Fibroblast of skin of right biceps (primary cell): ENCODE data around the gene LDLRAP1.
A peak's percentile ranks its signal among the peaks of the same experiment; 100 is the strongest.
"Not testable (repeated sequence)": the region's sequence is repeated elsewhere in the genome, so short reads cannot be mapped to it uniquely, and the experiment has no call there.

Experiments
- DNase-seq: peaks from one replicate; pipeline ENCODE4 v3.0.0-alpha.2; 2013

LDLRAP1 gene, protein sequence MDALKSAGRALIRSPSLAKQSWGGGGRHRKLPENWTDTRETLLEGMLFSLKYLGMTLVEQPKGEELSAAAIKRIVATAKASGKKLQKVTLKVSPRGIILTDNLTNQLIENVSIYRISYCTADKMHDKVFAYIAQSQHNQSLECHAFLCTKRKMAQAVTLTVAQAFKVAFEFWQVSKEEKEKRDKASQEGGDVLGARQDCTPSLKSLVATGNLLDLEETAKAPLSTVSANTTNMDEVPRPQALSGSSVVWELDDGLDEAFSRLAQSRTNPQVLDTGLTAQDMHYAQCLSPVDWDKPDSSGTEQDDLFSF

DNA sequence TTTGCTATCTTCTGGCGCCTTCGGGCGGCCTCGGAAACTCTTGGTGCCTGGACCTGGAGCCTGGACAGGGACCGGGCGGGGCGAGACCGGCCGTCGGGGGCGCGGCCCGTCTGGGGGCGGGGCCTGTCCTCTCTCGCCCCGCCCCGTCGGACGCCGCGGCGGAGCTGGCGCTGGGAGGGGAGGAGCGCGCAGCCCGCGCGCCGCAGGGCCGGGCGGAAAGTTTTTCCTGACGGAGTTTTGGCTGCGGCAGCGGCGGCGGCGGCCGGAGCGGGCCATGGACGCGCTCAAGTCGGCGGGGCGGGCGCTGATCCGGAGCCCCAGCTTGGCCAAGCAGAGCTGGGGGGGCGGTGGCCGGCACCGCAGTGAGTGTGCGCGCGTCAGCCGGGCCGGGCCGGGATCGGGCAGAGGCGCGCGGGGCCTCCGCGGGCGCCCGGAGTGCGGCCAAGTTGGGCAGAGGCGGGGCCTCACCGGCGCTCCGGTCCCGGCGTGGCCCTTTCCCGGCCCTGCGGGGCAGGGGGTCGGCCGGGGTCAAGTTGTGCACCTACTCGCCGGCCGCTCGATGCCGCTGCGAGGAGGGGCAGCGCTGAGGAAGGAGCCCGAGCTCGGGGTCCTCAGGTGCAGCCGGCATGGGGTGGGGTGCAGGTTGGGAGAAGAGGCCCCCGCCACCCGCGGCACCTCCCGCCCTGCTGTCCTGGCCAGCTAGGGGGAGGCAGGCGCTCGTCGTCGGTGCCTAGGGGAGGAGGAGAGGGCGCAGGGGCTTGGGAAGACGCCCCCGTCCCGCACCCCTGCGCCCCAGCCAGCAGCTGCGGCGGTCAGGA lies at the start of gene LDLRAP1:
TSS of gene LDLRAP1 (plus strand) at position 182 of the 818 bp plus-strand sequence. CDS start at position 275, 93 bp downstream.
- peak; percentile 77 for DNase-seq

DNA sequence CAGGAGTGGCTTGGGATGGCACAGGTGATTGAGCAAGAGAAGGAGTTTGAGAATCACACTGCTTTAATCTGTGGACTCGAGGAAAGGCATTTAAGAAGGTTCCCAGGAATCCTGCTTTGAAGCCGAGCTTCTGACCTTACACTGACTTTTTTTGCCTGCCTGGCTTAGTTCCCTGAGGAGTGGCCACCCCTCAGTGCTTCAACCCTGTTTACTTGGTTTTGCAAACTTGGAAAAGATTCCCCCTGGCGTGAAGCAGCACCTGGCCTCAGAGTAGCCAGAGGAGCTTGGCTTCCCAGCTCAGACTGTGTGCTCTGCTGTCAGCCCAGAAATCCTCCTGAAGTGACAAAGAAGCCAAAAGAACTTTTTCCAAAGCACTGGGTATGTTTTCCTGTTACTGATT lies 48.5 kb upstream of the LDLRAP1 start:
- DNase-seq: no peak

DNA sequence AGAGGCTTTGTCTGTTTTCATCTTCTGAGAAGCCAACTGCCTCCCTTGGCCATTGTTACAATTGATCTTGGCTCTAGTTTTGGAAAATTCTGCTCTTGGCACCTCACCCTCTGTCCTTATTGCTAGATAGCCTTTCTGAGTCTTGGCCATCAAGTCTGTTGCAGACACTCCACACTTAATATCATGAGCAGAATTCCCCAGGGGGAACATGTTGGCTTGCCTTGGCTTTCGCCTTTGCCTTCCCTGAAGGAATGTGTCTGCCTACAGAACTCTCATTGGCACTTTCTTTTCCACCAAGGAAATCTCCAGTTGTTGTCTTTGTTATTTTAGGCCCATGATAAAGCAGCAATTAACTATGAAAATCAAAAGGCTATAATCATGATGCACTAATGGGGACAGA lies 42.7 kb upstream of the LDLRAP1 start:
- peak; percentile 53 for DNase-seq

DNA sequence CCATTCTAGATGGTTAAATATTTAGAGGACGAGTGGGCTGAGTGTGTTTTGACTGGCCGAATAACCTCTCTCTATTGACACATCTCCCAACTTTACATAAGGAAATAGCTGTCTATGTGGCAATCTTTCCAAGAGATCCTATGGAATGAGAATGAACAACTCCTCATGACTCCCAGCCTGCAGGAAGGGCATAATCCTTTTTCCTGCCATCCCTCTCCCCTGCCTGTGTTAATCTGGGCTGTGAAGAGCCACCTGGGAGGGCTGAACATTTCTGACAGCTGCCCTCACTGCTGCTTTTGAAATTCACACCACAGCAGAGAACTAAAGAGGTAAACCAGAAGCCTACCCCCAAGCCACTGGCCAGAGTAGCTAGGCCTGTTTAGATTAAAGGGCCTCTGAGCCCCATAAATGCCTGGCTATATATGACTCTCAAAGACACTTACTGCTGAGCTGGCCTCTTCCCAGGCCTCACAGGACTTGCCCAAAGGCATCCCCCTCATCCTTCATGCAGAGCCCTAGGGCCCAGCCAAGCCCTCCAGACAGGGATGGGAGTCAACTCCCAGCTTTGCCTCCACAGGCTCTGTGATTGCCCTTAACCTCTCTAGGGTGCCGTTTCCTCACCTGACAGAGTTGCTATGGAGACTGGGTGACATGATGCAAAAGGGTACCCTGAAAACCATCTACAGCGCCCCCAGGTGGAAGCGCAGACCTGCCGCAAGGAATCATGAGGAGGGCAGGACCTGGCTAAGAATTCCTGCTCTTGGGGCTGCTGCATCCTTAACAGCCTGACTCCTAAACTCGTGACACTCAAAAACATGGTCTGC lies 42.0 kb upstream of the LDLRAP1 start:
- peak; percentile 94 for DNase-seq

DNA sequence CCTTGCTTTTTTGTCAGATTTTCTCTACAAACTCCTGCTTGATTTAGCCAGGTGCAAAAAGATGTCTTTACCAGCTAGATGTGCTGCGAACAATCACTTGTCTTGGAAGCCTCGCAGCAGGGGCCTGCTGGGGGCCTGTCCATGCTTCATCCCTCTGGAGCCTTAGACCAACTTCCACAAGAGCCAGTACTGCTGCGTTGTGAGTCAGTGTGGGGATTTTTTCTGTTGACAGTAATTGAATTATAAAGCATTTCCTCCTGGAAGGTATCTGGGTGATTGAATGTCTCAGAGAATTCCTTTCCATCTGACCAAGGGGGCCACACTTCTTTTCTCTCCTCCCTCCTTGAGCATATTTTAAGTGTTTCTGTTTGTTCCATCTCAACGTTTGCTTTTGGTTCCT lies 40.4 kb upstream of the LDLRAP1 start:
- DNase-seq: peak; percentile 89

DNA sequence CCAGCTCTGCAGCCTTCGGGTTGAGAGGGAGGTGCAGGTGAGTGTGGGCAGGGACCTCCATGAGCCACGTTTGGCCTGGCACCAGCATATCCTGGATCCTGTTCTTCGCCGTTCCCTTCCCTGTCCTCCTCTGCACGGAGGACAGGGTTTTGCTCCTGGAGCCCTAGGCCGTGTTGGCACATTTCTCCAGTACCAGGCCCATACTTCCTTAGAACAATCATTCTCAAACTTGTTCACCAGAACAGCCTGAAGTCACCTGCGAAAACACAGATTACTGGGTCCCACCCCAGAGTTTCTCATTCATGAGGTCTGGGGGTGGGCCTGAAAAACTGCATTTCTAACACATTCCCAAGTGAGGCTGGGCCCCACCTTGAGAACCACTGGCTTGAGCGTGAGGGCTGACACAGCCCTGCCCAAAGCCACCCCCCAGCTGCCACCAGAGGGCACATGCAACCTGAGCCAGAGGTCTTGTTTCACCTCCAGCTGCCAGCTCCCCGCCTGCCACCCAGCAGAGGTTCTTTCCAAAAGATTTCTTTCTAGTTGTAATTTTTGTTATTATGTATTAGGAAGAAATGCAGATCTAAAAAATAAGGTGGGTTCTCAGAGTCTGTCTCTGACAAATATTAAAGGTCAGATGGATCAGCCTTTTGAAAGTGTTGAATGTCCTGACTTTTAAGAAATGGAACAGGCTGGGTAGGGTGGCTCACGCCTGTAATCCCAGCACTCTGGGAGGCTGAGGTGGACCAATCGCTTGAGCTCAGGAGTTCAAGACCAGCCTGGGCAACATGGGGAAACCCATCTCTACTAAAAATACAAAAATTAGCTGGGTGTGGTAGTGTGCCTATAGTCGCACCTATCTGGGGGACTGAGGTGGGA lies 39.6 kb upstream of the LDLRAP1 start:
- peak; percentile 31 for DNase-seq

DNA sequence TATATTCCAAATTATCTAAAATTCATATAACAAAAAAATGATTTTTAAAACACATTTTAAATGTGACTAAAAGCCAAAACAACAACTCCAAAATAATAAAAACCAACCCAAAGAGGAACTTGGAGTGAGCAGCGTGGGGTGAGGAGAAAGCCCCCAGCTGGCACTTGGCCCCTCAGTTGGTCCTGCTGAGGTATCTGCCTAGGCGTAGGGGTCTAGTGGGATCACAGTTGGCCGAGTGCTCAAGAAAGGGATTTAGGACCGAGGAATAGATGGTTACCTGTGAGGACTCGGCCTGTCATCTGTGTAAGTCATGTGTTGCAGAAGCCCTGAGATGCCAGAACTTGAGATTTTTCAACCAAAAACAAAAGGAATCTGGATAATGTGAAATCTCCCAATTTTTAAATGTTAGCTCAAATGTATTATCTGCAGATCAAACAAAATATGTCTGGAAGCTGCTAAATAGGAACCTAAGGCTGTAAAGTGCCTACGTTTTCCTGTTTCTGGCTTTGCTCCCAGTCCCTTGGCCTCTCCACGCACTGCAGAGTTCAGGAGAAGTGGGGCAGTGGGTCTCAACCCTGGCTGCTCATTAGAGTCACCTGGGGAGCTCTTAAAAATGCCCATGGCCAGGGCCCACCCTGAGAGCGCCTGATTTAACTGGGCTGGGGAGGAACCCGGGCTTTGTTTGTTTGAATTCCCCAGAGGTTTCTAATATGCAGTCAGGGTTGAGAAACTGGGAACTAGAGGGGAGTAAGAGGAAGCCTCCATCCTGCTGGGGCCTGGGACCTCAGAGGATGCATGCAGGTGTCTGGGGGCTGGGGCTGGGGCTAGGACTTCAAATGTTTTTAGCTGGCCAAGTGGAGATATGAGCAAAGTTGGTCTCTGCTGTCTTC lies 38.5 kb upstream of the LDLRAP1 start:
- DNase-seq: peak; percentile 71

DNA sequence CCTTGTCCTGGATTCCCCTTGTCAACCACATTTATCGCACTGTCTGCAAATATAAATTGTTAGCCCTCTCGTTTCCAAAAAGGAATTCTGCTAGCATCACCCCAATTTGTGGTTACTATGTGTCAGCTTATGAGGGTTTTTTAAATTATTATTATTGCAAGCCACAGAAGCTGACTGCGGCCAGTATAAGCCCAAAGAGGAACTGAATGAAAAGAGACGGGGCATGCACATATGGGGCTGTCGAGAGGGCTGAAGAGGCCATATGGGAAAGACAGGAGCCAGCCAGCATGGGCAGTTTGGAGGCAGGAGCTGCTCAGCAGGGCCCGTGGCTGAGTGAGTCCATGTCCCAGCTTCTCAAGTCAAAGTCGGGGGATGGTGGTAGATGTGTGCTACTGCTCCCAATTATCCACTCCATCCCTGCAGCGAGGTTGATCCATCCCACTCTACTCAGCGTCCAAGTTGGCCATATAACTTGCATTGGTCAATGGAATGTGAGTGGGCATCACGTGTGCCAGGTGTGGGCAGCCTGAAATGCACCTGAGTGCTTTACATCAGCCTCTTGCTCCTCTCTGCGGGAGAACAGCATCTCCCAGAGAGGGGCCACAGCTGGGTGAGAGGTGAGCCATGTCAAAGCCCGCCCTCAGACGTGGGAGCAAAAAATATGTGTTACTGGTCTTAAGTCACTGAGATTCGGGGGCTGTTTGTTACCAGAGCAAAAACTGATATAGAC lies 37.6 kb upstream of the LDLRAP1 start:
- peak; percentile 71 for DNase-seq

DNA sequence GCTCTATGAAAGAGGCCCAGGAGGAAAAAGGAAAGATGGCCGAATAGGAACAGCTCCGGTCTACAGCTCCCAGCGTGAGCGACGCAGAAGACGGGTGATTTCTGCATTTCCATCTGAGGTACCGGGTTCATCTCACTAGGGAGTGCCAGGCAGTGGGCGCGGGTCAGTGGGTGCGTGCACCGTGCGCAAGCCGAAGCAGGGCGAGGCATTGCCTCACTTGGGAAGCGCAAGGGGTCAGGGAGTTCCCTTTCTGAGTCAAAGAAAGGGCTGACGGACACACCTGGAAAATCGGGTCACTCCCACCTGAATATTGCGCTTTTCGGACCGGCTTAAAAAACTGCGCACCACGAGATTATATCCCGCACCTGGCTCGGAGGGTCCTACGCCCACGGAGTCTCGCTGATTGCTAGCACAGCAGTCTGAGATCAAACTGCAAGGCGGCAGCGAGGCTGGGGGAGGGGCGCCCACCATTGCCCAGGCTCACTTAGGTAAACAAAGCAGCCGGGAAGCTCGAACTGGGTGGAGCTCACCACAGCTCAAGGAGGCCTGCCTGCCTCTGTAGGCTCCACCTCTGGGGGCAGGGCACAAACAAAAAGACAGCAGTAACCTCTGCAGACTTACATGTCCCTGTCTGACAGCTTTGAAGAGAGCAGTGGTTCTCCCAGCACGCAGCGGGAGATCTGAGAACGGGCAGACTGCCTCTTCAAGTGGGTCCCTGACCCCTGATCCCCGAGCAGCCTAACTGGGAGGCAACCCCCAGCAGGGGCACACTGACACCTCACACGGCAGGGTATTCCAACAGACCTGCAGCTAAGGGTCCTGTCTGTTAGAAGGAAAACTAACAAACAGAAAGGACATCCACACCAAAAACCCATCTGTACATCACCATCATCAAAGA lies 36.6 kb upstream of the LDLRAP1 start:
- not testable (repeated sequence) for DNase-seq

DNA sequence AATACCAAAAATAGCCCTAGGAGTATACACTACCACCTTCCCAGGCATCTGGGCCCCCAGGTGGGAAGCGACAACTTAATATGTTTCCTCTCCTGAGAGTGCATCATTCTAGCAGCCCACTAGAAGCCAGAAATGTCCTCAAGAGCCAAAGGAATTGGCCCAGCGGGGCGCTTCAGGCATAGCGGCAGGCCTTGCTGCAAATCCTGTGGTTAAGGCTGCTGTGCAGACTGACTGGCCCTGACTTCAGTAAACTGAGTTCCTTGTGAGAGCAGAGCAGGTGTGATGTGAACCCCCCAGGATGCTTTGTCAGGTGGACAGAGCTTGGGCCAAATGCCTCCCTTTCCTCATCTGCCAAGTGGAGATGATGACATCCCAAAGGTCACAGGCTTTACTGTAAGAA lies 29.7 kb upstream of the LDLRAP1 start:
- DNase-seq: no peak

DNA sequence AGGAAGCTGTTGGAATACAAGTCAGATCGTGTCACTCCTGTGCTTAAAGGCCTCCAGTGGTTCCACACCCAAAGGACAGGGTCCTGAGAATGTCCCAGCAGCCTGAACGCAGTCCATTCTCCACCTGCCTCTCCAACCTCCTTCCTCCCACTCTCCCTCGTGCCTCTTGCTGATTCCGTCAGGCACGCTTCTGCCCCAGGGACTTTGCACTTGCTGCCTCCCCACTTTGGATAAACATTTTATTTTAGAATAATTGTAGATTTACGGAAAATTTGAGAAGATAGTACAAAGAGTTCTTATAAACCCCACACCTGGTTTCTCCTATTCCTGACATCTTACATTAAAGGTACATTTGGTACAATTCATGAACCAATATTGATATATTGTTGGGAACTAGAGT lies 28.4 kb upstream of the LDLRAP1 start:
- DNase-seq: no peak

DNA sequence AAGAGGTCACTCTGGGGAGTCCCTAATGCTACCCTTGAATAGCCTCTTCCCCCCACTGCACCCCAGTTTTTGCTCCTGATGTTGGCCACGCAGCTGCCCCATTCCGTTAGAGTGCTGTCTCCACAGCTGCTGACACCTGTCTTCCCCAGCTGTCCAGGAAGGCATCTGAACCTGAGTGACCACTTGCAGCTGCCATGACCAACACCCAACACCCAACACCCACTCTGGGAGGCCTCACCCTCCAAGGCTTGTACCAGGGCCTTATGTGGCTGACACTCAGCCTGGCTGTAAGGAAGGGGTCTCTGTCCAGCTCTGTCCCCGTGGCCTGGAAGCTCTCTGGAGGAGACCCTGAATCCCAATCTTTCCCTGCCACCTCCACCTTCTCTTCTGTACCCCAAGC lies 26.7 kb upstream of the LDLRAP1 start:
- no peak for DNase-seq

DNA sequence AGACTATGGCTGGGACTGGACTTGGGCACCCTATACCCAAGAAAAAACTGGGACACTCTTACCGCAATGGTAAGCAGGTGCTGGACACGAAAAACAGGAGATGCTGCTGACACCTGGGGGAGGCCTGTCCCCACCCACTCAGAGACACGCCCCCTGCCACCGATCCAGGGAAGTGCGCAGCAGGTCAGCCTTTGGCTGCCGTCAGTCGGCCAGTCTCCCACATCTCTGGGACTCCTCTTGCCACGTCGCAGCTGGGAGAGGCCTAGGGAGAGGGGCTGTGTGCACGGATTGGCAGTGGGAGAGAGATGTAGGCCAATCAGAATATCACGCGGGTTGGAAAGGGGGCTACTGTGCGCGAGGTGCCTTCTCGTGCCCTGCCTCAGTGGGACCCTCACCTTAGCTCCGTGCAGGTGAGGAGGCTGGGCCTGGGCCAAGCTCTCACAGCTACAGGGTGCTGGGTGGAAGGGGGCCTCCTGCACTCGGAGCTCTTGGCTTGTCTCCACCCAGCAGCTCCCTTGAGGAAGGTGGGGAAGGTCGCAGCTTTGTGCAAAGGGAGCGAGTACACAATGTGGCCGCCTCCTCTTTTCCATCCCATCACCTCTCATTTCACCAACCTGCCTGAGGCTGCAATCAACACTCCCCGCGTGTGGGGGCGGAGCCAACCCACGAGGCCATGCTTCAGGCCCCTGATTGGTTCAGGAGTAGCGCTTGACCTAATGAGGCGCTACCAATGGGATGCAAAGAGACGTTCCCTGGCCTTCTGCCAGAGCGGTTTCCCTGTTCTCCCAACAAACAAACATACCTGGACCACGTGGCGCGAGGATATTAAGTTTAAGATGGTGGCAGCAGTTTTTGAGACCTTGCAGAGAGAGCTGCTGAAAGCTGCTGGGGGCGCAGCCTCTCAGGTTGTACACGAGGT lies 25.7 kb upstream of the LDLRAP1 start:
- DNase-seq: no peak

DNA sequence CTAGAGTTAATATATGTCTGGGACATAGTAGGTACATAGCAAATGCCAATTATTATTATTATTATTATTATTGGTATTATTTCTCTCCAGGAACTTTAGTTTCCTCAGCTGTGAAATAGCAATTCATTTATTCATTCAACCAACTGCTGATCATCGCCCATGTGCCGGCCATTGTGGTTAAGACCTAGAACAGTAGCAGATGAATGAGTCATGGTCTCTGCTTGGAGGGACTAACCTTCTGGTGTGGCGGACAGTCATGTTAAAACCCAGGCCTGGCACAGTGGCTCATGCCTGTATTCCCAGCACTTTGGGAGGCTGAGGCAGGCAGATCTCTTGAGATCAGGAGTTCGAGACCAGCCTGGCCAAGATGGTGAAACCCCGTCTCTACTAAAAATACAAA lies 23.8 kb upstream of the LDLRAP1 start:
- peak; percentile 86 for DNase-seq

DNA sequence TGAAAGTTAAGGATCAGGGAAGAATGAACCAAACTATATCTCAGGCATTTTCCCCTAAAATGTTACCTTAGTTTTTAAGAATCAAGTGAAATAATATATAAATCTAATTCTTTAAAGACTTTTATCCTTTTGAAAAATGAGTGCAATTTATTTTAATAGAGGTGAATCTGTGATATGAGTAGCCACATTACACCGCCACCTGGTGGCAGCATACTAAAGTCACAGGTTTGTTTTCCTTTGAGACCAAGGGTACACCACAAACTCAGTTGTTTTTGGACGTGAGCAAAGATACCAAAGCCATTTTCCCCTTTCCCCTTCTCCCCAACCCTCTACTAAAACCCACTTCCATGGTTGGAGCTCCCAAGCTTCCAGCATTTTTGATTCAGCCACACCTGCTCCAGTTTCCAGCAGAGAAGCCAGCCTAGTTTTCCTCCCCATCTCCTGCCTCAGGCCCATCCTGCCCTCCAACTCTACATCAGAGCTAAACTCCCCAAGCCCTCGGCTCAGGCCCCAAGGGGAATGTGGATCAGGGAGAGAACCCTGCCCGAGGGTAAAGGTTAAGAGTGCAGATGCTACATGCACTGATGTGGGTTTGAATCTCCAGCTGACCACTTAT lies 22.9 kb upstream of the LDLRAP1 start:
- peak; percentile 66 for DNase-seq

DNA sequence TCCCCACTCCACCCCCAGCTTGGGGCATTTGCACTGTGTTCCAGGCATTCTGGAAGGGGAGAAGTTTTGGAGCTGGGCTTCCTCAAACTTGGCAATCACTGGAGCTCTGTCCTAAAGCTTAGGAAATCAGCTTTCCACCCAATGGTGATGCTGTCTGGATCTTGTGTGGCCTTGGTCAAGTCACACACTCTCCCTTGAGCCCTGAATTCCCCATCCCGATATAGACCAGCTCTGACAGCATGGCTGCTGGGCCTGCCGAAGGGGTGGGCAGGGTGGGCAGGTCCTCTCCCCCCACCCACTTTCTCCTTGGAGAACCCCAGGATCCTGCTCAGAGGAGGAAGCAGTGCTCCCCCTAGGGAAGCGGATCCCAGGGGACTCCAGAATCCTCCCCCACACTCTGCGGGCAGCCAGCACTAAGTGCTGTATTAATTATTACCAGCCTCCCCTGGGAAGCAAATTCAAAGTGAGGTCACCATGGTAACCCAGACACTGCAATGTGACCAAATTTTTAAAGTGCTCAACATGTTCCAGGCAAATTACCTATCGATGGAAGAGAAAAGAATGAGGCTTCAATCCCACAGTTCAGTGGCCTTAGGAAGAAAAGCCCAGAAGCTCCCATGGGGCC lies 21.3 kb upstream of the LDLRAP1 start:
- peak; percentile 44 for DNase-seq

DNA sequence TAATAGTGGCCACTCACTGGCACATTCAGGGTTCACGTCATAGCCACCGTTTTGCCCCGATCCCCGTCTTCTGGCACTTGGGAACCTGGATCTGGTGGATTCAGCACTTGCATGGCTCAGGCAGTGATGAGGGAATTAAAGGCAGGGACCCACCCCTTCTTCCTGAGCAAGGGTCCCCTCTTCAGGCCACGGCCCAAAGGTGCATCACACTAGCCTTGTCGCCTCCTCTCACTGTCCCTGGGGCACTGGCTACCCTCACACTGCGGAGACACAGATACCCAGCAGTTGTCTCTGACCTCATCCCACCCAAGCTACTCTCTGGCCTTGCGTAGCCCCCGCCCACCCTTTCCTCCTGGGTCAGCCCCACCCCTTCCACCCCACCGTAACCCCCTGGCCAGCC lies 19.9 kb upstream of the LDLRAP1 start:
- DNase-seq: peak; percentile 39
